ENCODE measurements around the gene PRELP. TPM values are rescaled to one million over a fixed set of nuclear protein-coding genes. Genes with fewer than 3 reads are reported as not detected.
"Not testable (repeated sequence)": the region's sequence is repeated elsewhere in the genome, so short reads cannot be mapped to it uniquely, and the experiment has no call there.

Gene PRELP
- total and polyA plus RNA-seq, 5 donors: 43.9 to 109 (median 61.9) TPM

- WGBS: 75% methylated on average over 5 of the region's 5 CpGs
- H3K9me3 ChIP-seq (ENCODE audit: control insufficient read depth, low read length): no peaks in the 10 kb centered on the region
- peaks cover 15% of the 10 kb centered on the region for H3K4me1 ChIP-seq (ENCODE audit: control insufficient read depth, insufficient read depth, low read length)
- ATAC-seq (no peak), DNase-seq (no peak)
- H3K27me3 ChIP-seq (ENCODE audit: control insufficient read depth, insufficient read depth): no peaks in the 10 kb centered on the region
- no peak overlapping the region for H3K4me3 ChIP-seq (ENCODE audit: low read length)
- intact Hi-C loops (cut with DNase I): no loop called here
- H3K27ac ChIP-seq (ENCODE audit: low read length): no peak overlapping the region
These were observed 41.3 kb downstream of the PRELP start for GRCh38 chr1:203516906-203517305.

GRCh38 chr1:203517426-203518110 is 42.0 kb downstream of the PRELP start:
- Histone ChIP-seq H3K27me3 (ENCODE audit: control insufficient read depth, insufficient read depth) (no peaks in the 10 kb centered on the region), H3K4me1 (ENCODE audit: control insufficient read depth, insufficient read depth, low read length) (peaks cover 12% of the 10 kb centered on the region), H3K27ac (ENCODE audit: low read length) (no peak overlapping the region), H3K9me3 (ENCODE audit: control insufficient read depth, low read length) (no peaks in the 10 kb centered on the region), H3K4me3 (ENCODE audit: low read length) (no peak overlapping the region)
- no peak for ATAC-seq
- intact Hi-C loops (cut with DNase I): no loop called here
- no peak for DNase-seq
- 85% methylated on average over 11 of the region's 11 CpGs for WGBS

GRCh38 chr1:203518139-203518538 is 42.5 kb downstream of the PRELP start:
- intact Hi-C loops (cut with DNase I); H3K27me3 ChIP-seq (ENCODE audit: control insufficient read depth, insufficient read depth); H3K4me1 ChIP-seq (ENCODE audit: control insufficient read depth, insufficient read depth, low read length); H3K27ac ChIP-seq (ENCODE audit: low read length); H3K4me3 ChIP-seq (ENCODE audit: low read length); ATAC-seq; H3K9me3 ChIP-seq (ENCODE audit: control insufficient read depth, low read length); DNase-seq: not testable (repeated sequence)
- WGBS: 86% methylated on average over 4 of the region's 4 CpGs

- no peak for DNase-seq
- Histone ChIP-seq H3K27me3 (ENCODE audit: control insufficient read depth, insufficient read depth) (no peaks in the 10 kb centered on the region), H3K4me3 (ENCODE audit: low read length) (no peak overlapping the region), H3K27ac (ENCODE audit: low read length) (no peak overlapping the region), H3K4me1 (ENCODE audit: control insufficient read depth, insufficient read depth, low read length) (peaks cover 5% of the 10 kb centered on the region), H3K9me3 (ENCODE audit: control insufficient read depth, low read length) (no peaks in the 10 kb centered on the region)
- intact Hi-C loops (cut with DNase I): no loop called here
- no peak for ATAC-seq
- WGBS: 95% methylated on average over 7 of the region's 7 CpGs
These were observed 42.9 kb downstream of the PRELP start for GRCh38 chr1:203518541-203518940.

GRCh38 chr1:203519053-203519840 is 43.6 kb downstream of the PRELP start:
- H3K27ac ChIP-seq (ENCODE audit: low read length): no peak overlapping the region
- intact Hi-C loops (cut with DNase I): no loop called here
- H3K27me3 ChIP-seq (ENCODE audit: control insufficient read depth, insufficient read depth): no peaks in the 10 kb centered on the region
- no peaks in the 10 kb centered on the region for H3K9me3 ChIP-seq (ENCODE audit: control insufficient read depth, low read length)
- H3K4me1 ChIP-seq (ENCODE audit: control insufficient read depth, insufficient read depth, low read length): peaks cover 3% of the 10 kb centered on the region
- 89% methylated on average over 10 of the region's 10 CpGs for WGBS
- no peak overlapping the region for H3K4me3 ChIP-seq (ENCODE audit: low read length)
- ATAC-seq (no peak), DNase-seq (no peak)

GRCh38 chr1:203519896-203520295 is 44.3 kb downstream of the PRELP start:
- Histone ChIP-seq H3K4me3 (ENCODE audit: low read length) (no peak overlapping the region), H3K9me3 (ENCODE audit: control insufficient read depth, low read length) (no peaks in the 10 kb centered on the region), H3K27me3 (ENCODE audit: control insufficient read depth, insufficient read depth) (no peaks in the 10 kb centered on the region), H3K4me1 (ENCODE audit: control insufficient read depth, insufficient read depth, low read length) (peaks cover 4% of the 10 kb centered on the region), H3K27ac (ENCODE audit: low read length) (no peak overlapping the region)
- 91% methylated on average over 6 of the region's 6 CpGs for WGBS
- DNase-seq: no peak
- ATAC-seq: no peak
- intact Hi-C loops (cut with DNase I): no loop called here

- Histone ChIP-seq H3K4me3 (ENCODE audit: low read length) (no peak overlapping the region), H3K27ac (ENCODE audit: low read length) (no peak overlapping the region)
These were observed 44.7 kb downstream of the PRELP start for GRCh38 chr1:203520315-203520714.

GRCh38 chr1:203521074-203521794 is 45.6 kb downstream of the PRELP start:
- DNase-seq (no peak), ATAC-seq (peak; percentile 18 to 21)
- Histone ChIP-seq H3K9me3 (ENCODE audit: control insufficient read depth, low read length) (no peaks in the 10 kb centered on the region), H3K27ac (ENCODE audit: low read length) (no peak overlapping the region), H3K4me3 (ENCODE audit: low read length) (no peak overlapping the region), H3K27me3 (ENCODE audit: control insufficient read depth, insufficient read depth) (no peaks in the 10 kb centered on the region), H3K4me1 (ENCODE audit: control insufficient read depth, insufficient read depth, low read length) (peaks cover 7% of the 10 kb centered on the region)
- 68% methylated on average over 10 of the region's 10 CpGs for WGBS
- intact Hi-C loops (cut with DNase I): no loop called here

More at GRCh38 chr1:203520315-203520714, 44.7 kb downstream of the PRELP start:
- Histone ChIP-seq H3K4me1 (ENCODE audit: control insufficient read depth, insufficient read depth, low read length) (peaks cover 4% of the 10 kb centered on the region), H3K9me3 (ENCODE audit: control insufficient read depth, low read length) (no peaks in the 10 kb centered on the region), H3K27me3 (ENCODE audit: control insufficient read depth, insufficient read depth) (no peaks in the 10 kb centered on the region)
- ATAC-seq: no peak
- intact Hi-C loops (cut with DNase I): no loop called here
- WGBS: 62% methylated on average over 5 of the region's 5 CpGs
- no peak for DNase-seq

GRCh38 chr1:203521812-203522211 is 46.2 kb downstream of the PRELP start:
- DNase-seq (no peak), ATAC-seq (no peak)
- H3K27me3 ChIP-seq (ENCODE audit: control insufficient read depth, insufficient read depth): no peaks in the 10 kb centered on the region
- H3K4me1 ChIP-seq (ENCODE audit: control insufficient read depth, insufficient read depth, low read length): peaks cover 7% of the 10 kb centered on the region
- intact Hi-C loops (cut with DNase I): no loop called here
- H3K27ac ChIP-seq (ENCODE audit: low read length): no peak overlapping the region
- WGBS: 78% methylated on average over 5 of the region's 5 CpGs
- H3K4me3 ChIP-seq (ENCODE audit: low read length): no peak overlapping the region
- H3K9me3 ChIP-seq (ENCODE audit: control insufficient read depth, low read length): no peaks in the 10 kb centered on the region

- Histone ChIP-seq H3K4me1 (ENCODE audit: control insufficient read depth, insufficient read depth, low read length) (peaks cover 7% of the 10 kb centered on the region), H3K27me3 (ENCODE audit: control insufficient read depth, insufficient read depth) (no peaks in the 10 kb centered on the region), H3K27ac (ENCODE audit: low read length) (no peak overlapping the region), H3K9me3 (ENCODE audit: control insufficient read depth, low read length) (no peaks in the 10 kb centered on the region), H3K4me3 (ENCODE audit: low read length) (no peak overlapping the region)
- DNase-seq (no peak), ATAC-seq (peak; percentile 36 to 38)
- intact Hi-C loops (cut with DNase I): no loop called here
- WGBS: 46% methylated on average over 11 of the region's 11 CpGs
These were observed 46.6 kb downstream of the PRELP start for GRCh38 chr1:203522237-203522636.

GRCh38 chr1:203523667-203524066 is 48.1 kb downstream of the PRELP start:
- DNase-seq (no peak), ATAC-seq (no peak)
- Histone ChIP-seq H3K4me3 (ENCODE audit: low read length) (no peak overlapping the region), H3K9me3 (ENCODE audit: control insufficient read depth, low read length) (no peaks in the 10 kb centered on the region), H3K27me3 (ENCODE audit: control insufficient read depth, insufficient read depth) (no peaks in the 10 kb centered on the region), H3K4me1 (ENCODE audit: control insufficient read depth, insufficient read depth, low read length) (peaks cover 10% of the 10 kb centered on the region), H3K27ac (ENCODE audit: low read length) (no peak overlapping the region)
- WGBS: 94% methylated on average over 6 of the region's 6 CpGs
- intact Hi-C loops (cut with DNase I): no loop called here

Measured in right cardiac atrium (tissue), 5 donors.